NCI-H1417 treated with DMSO at 0.1 percent for 48 hours (cell line): ENCODE results near the gene LUZP2.
"Not testable (repeated sequence)": the region's sequence is repeated elsewhere in the genome, so short reads cannot be mapped to it uniquely, and the experiment has no call there.

Experiments used
- DNase-seq: peaks from one replicate; lab custom pipeline; 2025; lab: John Stamatoyannopoulos, UW

The LUZP2 gene

GRCh38 chr11:24820541-24820940 is 323.7 kb downstream of the LUZP2 start:
- no peak for DNase-seq

DNA sequence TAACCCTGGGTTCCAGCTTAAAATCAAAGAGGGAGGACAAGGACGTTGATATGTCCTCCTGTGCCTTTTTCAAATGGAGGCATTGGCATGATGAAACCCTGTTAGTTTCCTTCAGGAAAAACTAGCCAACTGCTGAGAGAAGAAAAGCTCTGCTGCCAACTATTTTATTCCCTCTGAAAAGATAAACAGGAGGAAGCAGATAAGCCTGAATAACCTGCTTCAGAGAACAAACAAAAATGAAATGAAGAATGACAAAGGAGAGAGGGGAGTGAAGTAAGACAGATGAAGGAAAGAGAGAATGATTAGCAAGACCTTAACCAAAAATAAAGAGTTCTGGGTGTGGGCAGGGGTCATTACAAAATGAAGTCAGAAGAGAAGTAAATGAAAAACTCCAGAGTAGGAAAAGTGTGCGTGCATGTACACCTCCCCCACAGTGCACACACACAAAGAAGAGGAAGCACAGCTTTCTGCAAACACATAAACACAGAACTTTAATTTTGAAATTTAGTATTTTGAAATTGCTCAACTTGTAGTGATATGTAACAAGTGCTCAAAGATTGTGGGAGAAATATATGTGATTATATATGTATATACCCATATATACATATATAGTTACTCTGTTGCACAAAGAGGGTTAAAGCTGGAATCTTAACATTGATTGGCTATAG is 332.2 kb downstream of the LUZP2 start:
- DNase-seq, result no peak

- no peak for DNase-seq
Measured at GRCh38 chr11:24833573-24833972, 336.7 kb downstream of the LUZP2 start.

- no peak for DNase-seq
Measured at GRCh38 chr11:24837112-24837511, 340.3 kb downstream of the LUZP2 start.

- DNase-seq, result no peak
Measured at GRCh38 chr11:24842308-24842707, 345.5 kb downstream of the LUZP2 start.

- DNase-seq, result no peak
Measured at GRCh38 chr11:24844406-24844805, 347.6 kb downstream of the LUZP2 start.

DNA sequence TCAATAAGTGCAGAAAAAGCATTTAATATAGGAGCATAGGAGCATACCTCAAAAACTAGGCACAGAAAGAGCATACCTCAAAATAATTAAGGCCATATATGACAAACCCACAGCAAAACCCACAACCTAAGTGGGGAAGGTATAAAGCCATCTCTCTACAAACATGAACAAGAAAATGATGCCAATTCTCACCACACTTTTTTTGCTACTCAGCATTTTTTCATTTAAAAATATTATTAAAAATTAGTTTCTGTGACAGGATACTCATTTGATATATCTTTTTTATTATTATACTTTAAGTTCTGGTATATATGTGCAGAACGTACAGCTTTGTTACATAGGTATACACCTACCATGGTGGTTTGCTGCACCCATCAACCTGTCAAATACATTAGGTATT is 352.0 kb downstream of the LUZP2 start:
- DNase-seq, result no peak

GRCh38 chr11:24855951-24856350 is 359.1 kb downstream of the LUZP2 start:
- DNase-seq, result no peak

GRCh38 chr11:24859801-24860300 is 363.0 kb downstream of the LUZP2 start:
- DNase-seq, result no peak

DNA sequence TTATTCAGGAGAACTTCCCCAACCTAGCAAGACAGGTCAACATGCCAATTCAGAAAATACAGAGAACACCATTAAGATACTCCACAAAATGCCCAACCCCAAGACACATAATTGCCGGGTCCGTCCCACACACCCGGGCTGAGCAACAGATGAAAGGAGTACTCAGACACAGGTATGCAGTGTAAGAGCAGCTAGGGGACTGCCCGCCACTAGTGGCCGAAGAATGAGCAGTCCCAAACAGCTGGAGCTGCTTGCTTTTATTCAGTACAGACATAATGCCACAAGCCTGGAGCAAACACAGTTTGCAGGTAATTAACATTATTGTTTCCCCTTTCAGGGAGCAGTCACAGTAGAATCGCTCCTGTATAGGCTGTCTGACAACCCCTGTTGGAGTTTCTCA is 364.6 kb downstream of the LUZP2 start:
- no peak for DNase-seq

GRCh38 chr11:24866743-24867142 is 369.9 kb downstream of the LUZP2 start:
- no peak for DNase-seq

DNA sequence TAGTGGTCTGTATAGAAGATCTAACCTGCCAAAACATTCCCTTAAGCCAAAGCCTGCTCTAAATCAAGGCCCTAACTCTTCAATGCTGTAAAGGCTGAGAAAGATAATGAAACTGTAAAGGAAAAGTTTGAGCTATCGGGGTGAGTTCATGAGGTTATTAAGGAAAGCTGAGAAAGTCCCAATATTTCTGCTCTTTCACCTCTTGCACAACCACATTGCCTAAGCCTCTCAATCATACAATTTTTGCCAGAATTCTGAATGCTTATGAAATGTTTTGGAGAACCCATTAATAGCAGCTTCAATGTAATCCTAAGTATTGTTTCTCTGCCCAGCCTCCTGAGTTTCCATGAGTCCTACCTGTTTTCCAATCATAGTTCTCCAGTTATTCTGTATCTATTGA is 373.2 kb downstream of the LUZP2 start:
- no peak for DNase-seq

DNA sequence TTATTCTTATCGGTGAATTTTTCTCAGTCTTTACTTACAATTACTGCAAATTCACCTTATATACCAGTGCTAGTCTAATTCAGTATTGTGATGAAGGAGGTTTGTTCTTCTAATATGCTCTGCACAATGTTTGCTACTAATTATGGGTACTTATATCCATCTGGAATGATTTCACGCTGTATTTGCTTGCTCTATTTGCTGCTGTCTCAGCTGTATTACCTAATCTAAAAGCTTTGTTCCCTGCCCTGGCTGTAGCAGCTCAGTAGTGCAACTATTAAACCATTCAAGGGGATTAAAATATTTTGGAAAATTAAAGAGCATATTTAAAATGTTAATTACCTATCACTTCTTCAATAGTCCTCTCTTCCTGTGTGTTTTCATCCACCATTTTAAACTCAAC is 375.3 kb downstream of the LUZP2 start:
- DNase-seq, result no peak

GRCh38 chr11:24872651-24873311 is 375.9 kb downstream of the LUZP2 start:
- DNase-seq, result no peak

GRCh38 chr11:24880962-24881361 is 384.1 kb downstream of the LUZP2 start:
- DNase-seq, result no peak

GRCh38 chr11:24885580-24886173 is 388.8 kb downstream of the LUZP2 start:
- no peak for DNase-seq

GRCh38 chr11:24886880-24887619 is 390.2 kb downstream of the LUZP2 start:
- no peak for DNase-seq

DNA sequence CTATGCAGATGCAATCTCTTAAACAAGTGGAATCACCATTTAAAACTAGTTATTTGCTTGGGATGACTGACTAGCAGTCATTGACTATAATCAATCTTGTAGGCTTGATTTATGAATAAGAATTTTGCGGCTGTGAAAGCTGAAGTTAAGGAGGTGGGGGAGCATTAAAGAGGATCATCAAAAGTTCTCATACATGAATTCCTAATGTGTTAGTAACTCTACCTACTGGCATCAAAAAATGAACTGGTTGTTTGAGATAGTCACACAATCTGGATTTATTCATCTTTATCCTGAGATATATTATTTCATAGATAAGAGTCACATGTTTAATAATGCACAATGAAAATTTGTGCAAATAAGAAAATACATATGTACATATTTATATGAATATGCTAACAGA is 393.6 kb downstream of the LUZP2 start:
- no peak for DNase-seq

DNA sequence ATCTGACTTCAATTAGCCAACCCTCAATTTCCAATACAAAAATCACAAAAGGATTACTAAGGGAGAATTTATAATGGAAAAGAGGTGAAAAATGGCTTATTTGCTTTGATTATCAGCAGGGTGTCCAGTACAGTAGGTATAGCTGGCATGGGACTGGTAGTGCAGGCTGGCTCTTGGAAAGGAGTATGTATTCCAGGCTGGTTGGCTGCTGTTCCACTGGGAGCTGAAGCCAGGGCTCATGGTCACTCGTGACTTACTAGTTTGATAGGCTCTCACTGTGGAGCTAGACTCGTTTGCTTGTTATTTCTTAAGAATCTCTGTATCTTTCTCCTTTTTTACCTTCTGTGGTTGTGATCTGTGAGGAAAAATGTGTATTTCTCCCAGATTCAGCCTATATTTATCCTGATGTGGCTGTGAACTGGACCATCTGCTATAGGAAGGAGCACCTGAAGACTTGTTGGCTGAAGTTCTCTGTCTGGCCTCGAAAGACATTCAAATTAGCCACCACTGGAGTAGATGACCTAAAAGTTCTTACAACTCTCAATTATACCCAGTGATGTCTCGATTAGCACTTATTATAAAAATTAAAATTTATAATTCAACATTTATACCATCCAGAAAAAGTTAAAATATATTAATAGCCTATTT is 395.1 kb downstream of the LUZP2 start:
- DNase-seq, result not testable (repeated sequence)

DNA sequence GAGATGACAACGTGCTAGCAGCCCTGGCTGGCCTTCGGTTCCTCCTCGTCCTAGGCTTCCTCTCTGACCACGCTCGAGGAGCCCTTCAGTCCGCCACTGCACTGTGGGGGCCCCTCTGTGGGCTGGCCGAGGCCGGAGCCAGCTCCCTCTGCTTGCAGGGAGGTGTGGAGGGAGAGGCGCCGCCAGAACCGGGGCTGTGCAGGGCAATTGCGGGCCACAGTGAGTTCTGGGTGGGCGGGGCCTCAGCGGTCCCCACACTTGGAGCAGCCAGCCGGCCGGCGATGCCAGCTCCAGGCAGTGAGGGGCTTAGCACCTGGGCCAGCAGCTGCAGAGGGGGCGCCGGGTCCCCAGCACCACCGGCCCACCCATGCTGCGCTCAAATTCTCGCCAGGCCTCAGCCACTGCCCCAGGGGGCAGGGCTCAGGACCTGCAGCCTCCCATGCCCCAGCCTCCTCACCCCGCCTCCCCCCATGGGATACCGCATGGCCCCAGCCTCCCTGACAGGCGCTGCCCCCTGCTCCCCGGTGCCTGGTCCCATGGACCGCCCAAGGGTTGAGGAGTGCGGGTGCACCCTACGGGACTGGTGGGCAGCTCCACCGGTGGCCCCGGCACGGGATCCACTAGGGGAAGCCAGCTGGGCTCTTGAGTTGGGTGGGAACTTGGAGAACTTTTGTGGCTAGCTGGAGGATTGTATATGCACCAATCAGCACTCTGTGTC is 399.4 kb downstream of the LUZP2 start:
- DNase-seq, result no peak

DNA sequence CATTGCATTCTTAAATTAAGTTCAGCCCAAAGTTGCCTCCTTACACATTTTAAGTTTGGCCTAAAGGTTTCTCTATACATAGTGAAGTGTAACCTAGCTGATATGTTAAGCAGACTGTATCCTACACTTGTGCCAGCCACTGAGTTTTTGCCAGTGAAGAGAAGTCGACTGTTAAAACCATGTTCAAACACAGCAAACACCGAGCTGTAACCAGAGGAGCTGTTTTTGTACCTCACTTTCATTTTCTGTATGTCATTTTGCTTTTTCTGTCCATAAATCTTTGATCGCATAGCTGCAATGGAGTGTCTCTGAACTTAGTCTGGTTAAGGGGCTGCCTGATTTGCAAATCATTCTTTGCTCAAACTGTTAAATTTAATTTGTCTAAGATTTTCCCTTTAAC is 403.7 kb downstream of the LUZP2 start:
- no peak for DNase-seq
